Upper lobe of left lung (tissue), 4 donors: ENCODE data around the gene METTL26.

Source experiments
- CTCF ChIP-seq, 6 experiments: fragments of 450-650 bp in 4 of 6; fragments of 200-600 bp in 2 of 6; sonication (generic) in 2 of 6; IDR thresholded peaks; one replicate each; pipeline ENCODE4 v1.5.1; 2016 to 2019; ENCODE audit warnings: antibody characterized with exemption in 6 of 6
- EP300 ChIP-seq, 4 donors: sonication (generic); formaldehyde crosslinking; IDR thresholded peaks; one replicate each; pipeline ENCODE4 v1.5.1; 2017; ENCODE audit warnings: antibody characterized with exemption in 4 of 4, control low read depth in 2 of 4
- POLR2A ChIP-seq, 4 donors: fragments of 450-650 bp; IDR thresholded peaks; one replicate each; pipeline ENCODE4 v1.5.1; 2016 to 2017; ENCODE audit warnings: antibody characterized with exemption in 4 of 4, mild to moderate bottlenecking in 2 of 4

- TF ChIP-seq CTCF (IDR thresholded peaks at IDR 0.05), result no peak
- no peak for TF ChIP-seq EP300 (IDR thresholded peaks at IDR 0.05)
- TF ChIP-seq POLR2A (IDR thresholded peaks at IDR 0.05), result no peak
Measured at GRCh38 chr16:634996-635395, 1.1 kb downstream of the METTL26 start.
